NCI-H774 (cell line): ENCODE data around the gene COMT.
A peak's percentile ranks its signal among the peaks of the same experiment; 100 is the strongest.
"Not testable (repeated sequence)": the region's sequence is repeated elsewhere in the genome, so short reads cannot be mapped to it uniquely, and the experiment has no call there.

Source experiments
- DNase-seq: peaks from one replicate; lab custom pipeline; 2025; lab: John Stamatoyannopoulos, UW

The COMT gene

GRCh38 chr22:19941365-19942082 is at the start of gene COMT, which contains the start of gene TXNRD2:
COMT (plus strand) TSS chr22:19941772; CDS start chr22:19962527, 20,755 bp downstream.
TXNRD2 (minus strand) TSS chr22:19941818; CDS start chr22:19941803, 15 bp downstream.
- peak; percentile 51 for DNase-seq

- DNase-seq, result no peak
Observed at GRCh38 chr22:19892257-19892879, 49.2 kb upstream of the COMT start.

GRCh38 chr22:19892925-19893324 is 48.6 kb upstream of the COMT start:
- no peak for DNase-seq

GRCh38 chr22:19893363-19893762 is 48.2 kb upstream of the COMT start:
- DNase-seq, result no peak

- DNase-seq, result no peak
Observed at GRCh38 chr22:19895160-19895849, 46.3 kb upstream of the COMT start.

GRCh38 chr22:19896665-19897355 is 44.8 kb upstream of the COMT start:
- DNase-seq, result no peak

- no peak for DNase-seq
Observed at GRCh38 chr22:19897726-19898125, 43.8 kb upstream of the COMT start.

- DNase-seq, result no peak
Observed at GRCh38 chr22:19898145-19898544, 43.4 kb upstream of the COMT start.

- DNase-seq, result no peak
Observed at GRCh38 chr22:19898831-19899567, 42.6 kb upstream of the COMT start.

GRCh38 chr22:19900707-19901436 is 40.7 kb upstream of the COMT start:
- no peak for DNase-seq

GRCh38 chr22:19901577-19902244 is 39.9 kb upstream of the COMT start:
- DNase-seq, result no peak

- no peak for DNase-seq
Observed at GRCh38 chr22:19902245-19902715, 39.3 kb upstream of the COMT start.

GRCh38 chr22:19903031-19903430 is 38.5 kb upstream of the COMT start:
- no peak for DNase-seq

GRCh38 chr22:19903513-19903912 is 38.1 kb upstream of the COMT start:
- no peak for DNase-seq

GRCh38 chr22:19904174-19904856 is 37.3 kb upstream of the COMT start:
- DNase-seq, result no peak

GRCh38 chr22:19904935-19905334 is 36.6 kb upstream of the COMT start:
- DNase-seq, result no peak

- no peak for DNase-seq
Observed at GRCh38 chr22:19905347-19906276, 36.0 kb upstream of the COMT start.

GRCh38 chr22:19906864-19907263 is 34.7 kb upstream of the COMT start:
- DNase-seq, result not testable (repeated sequence)

GRCh38 chr22:19907902-19908301 is 33.7 kb upstream of the COMT start:
- not testable (repeated sequence) for DNase-seq
